Breast epithelium (tissue), 3 donors: Measurements from ENCODE around the gene RABEP2.

Source experiments
- POLR2A ChIP-seq: fragments of 450-650 bp; IDR thresholded peaks from one replicate; pipeline ENCODE4 v1.6.1; 2016; ENCODE audit warnings: antibody characterized with exemption, mild to moderate bottlenecking, moderate library complexity
- POLR2AphosphoS5 ChIP-seq, 3 donors: sonication (generic); formaldehyde crosslinking; IDR thresholded peaks; one replicate each; pipeline ENCODE4 v1.6.1; 2017; ENCODE audit warnings: antibody characterized with exemption in 3 of 3

DNA sequence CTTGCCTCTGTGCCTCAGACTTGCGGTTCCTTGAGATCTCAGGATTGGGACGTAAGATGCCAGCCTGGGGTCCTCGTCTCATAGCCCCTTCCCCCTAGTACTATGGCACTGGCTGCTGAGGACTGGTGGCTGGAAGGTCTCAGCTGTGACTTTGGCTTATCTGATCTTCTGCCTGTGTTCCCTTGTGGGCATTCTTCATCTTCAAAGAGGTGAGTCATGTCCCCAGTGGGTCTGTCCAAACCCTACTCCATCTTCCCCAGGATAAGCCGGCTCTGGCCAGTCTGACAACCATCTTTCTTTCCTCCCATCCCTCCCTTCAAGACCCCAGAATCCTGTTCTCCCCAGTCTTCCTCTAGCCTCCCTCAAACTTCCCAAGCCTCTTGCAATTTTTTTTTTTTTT lies 10.3 kb upstream of the RABEP2 start:
- TF ChIP-seq POLR2AphosphoS5 (IDR thresholded peaks at IDR 0.05) (no peak), POLR2A (no peak)
